Esophagus (tissue), 2 donors: ENCODE results near the gene HERC5. TPM values are rescaled to one million over a fixed set of nuclear protein-coding genes. Genes with fewer than 3 reads are reported as not detected.
"Not testable (repeated sequence)": the region's sequence is repeated elsewhere in the genome, so short reads cannot be mapped to it uniquely, and the experiment has no call there.

ENCODE experiments used
- H3K27ac ChIP-seq, 2 donors: one replicate each; pipeline ENCODE4 v1.5.1; 2013; ENCODE audit warnings: low read depth in 2 of 2, mild to moderate bottlenecking in 2 of 2, inconsistent platforms in 1 of 2, low read length in 1 of 2, moderate library complexity in 1 of 2
- H3K27me3 ChIP-seq, 2 donors: one replicate each; pipeline ENCODE4 v1.6.1; 2013; ENCODE audit warnings: low read length in 2 of 2, control low read depth in 1 of 2, mild to moderate bottlenecking in 1 of 2; ENCODE audit not compliant: insufficient read depth in 2 of 2, control insufficient read depth in 1 of 2
- H3K36me3 ChIP-seq, 2 donors: one replicate each; pipeline ENCODE4 v1.6.1; 2013; ENCODE audit warnings: low read length in 1 of 2; ENCODE audit not compliant: control insufficient read depth in 2 of 2, insufficient read depth in 2 of 2
- H3K4me1 ChIP-seq, 2 donors: one replicate each; pipeline ENCODE4 v1.6.1; 2013; ENCODE audit warnings: low read length in 1 of 2; ENCODE audit not compliant: control insufficient read depth in 2 of 2, insufficient read depth in 2 of 2
- H3K4me3 ChIP-seq, 2 donors: one replicate each; pipeline ENCODE4 v1.5.1; 2013; ENCODE audit warnings: low read length in 2 of 2, mild to moderate bottlenecking in 2 of 2, low read depth in 1 of 2, moderate library complexity in 1 of 2
- H3K9me3 ChIP-seq, 2 donors: one replicate each; pipeline ENCODE4 v1.6.1; 2013; ENCODE audit warnings: mild to moderate bottlenecking in 2 of 2, low read depth in 1 of 2, low read length in 1 of 2, moderate library complexity in 1 of 2; ENCODE audit not compliant: control insufficient read depth in 2 of 2, insufficient read depth in 1 of 2
- WGBS, 2 donors: extraction: QIAGEN DNeasy Blood & Tissue Kit; methylation state at CpG; one replicate each; pipeline ENCODE4 v1.1.7; 2013; 5-methylcytosine and 5-hydroxymethylcytosine counted together
- polyA plus RNA-seq, 2 donors: library from polyadenylated mRNA; stranded (reverse); fragments of 200-250 nt; gene quantifications; one replicate each; pipeline ENCODE4 v1.2.3, GENCODE V29; 2013
- donor health status: healthy with polysubstance abuse.
- donor health status: Bipolar disorder and iron deficiency.

The HERC5 gene
- polyA plus RNA-seq, 2 donors = 0.92 to 1.1 TPM

GRCh38 chr4:88446124-88446523, 10.8 kb upstream of the HERC5 start:
- H3K4me1 ChIP-seq = no peaks in the 10 kb centered on the region
- peaks cover 0 to 6% of the 10 kb centered on the region in 2 donors for H3K36me3 ChIP-seq
- H3K27ac ChIP-seq = no peak overlapping the region
- 72 to 76% methylated on average over 3 of the region's 3 CpGs for WGBS, 2 donors
- H3K27me3 ChIP-seq = no peaks in the 10 kb centered on the region
- no peaks in the 10 kb centered on the region for H3K9me3 ChIP-seq
- H3K4me3 ChIP-seq = no peak overlapping the region

- no peaks in the 10 kb centered on the region for H3K9me3 ChIP-seq
- peaks cover 0 to 3% of the 10 kb centered on the region in 2 donors for H3K36me3 ChIP-seq
- no peaks in the 10 kb centered on the region for H3K4me1 ChIP-seq
- 74 to 81% methylated on average over 5 of the region's 5 CpGs for WGBS, 2 donors
- H3K4me3 ChIP-seq = no peak overlapping the region
- H3K27ac ChIP-seq = no peak overlapping the region
- no peaks in the 10 kb centered on the region for H3K27me3 ChIP-seq
These were observed 9.4 kb upstream of the HERC5 start for GRCh38 chr4:88447371-88448095.

- H3K4me3 ChIP-seq, H3K27me3 ChIP-seq, H3K27ac ChIP-seq, H3K4me1 ChIP-seq, H3K36me3 ChIP-seq, H3K9me3 ChIP-seq: not testable (repeated sequence)
- WGBS, 2 donors = 93% methylated on average over 7 of the region's 7 CpGs
These were observed 8.6 kb upstream of the HERC5 start for GRCh38 chr4:88448211-88448765.

GRCh38 chr4:88448889-88449288, 8.0 kb upstream of the HERC5 start:
- Histone ChIP-seq H3K27me3 (no peaks in the 10 kb centered on the region), H3K27ac (no peak overlapping the region), H3K36me3 (no peaks in the 10 kb centered on the region), H3K4me1 (no peaks in the 10 kb centered on the region), H3K9me3 (no peaks in the 10 kb centered on the region), H3K4me3 (no peak overlapping the region)

- Histone ChIP-seq H3K27ac (no peak overlapping the region), H3K9me3 (no peaks in the 10 kb centered on the region), H3K4me1 (no peaks in the 10 kb centered on the region), H3K27me3 (no peaks in the 10 kb centered on the region), H3K36me3 (no peaks in the 10 kb centered on the region), H3K4me3 (no peak overlapping the region)
These were observed 7.6 kb upstream of the HERC5 start for GRCh38 chr4:88449290-88449689.

GRCh38 chr4:88451205-88451604, 5.7 kb upstream of the HERC5 start:
- no peaks in the 10 kb centered on the region for H3K9me3 ChIP-seq
- H3K4me3 ChIP-seq = no peak overlapping the region
- 81 to 90% methylated on average over 2 of the region's 2 CpGs for WGBS, 2 donors
- H3K27me3 ChIP-seq = no peaks in the 10 kb centered on the region
- no peak overlapping the region for H3K27ac ChIP-seq
- no peaks in the 10 kb centered on the region for H3K4me1 ChIP-seq
- H3K36me3 ChIP-seq = no peaks in the 10 kb centered on the region

- H3K4me3 ChIP-seq = no peak overlapping the region
- no peaks in the 10 kb centered on the region for H3K4me1 ChIP-seq
- no peak overlapping the region for H3K27ac ChIP-seq
- no peaks in the 10 kb centered on the region for H3K9me3 ChIP-seq
- no peaks in the 10 kb centered on the region for H3K27me3 ChIP-seq
- no peaks in the 10 kb centered on the region for H3K36me3 ChIP-seq
- 67 to 71% methylated on average over 2 of the region's 2 CpGs for WGBS, 2 donors
These were observed 4.0 kb upstream of the HERC5 start for GRCh38 chr4:88452912-88453311.

GRCh38 chr4:88457307-88458103, 586 bp downstream of the HERC5 start:
- Histone ChIP-seq H3K36me3 (peaks cover 0 to 4% of the 10 kb centered on the region in 2 donors), H3K27ac (peak overlapping the region; percentile 67 to 72), H3K4me3 (peak overlapping the region; percentile 67 to 72), H3K27me3 (no peaks in the 10 kb centered on the region), H3K4me1 (no peaks in the 10 kb centered on the region), H3K9me3 (no peaks in the 10 kb centered on the region)
- WGBS, 2 donors = 7% methylated on average over 73 to 75 of the region's 75 CpGs

GRCh38 chr4:88458104-88458740, 1.3 kb downstream of the HERC5 start:
- Histone ChIP-seq H3K4me1 (no peaks in the 10 kb centered on the region), H3K4me3 (peak overlapping the region in 1 of 2 donors; percentile 67), H3K36me3 (peaks cover 0 to 4% of the 10 kb centered on the region in 2 donors), H3K27me3 (no peaks in the 10 kb centered on the region), H3K27ac (no peak overlapping the region), H3K9me3 (no peaks in the 10 kb centered on the region)
- WGBS, 2 donors = 66 to 67% methylated on average over 7 of the region's 7 CpGs
